Aorta (tissue), 5 donors: ENCODE results near the gene ID2. TPM values are rescaled to one million over a fixed set of nuclear protein-coding genes. Genes with fewer than 3 reads are reported as not detected.
A peak's percentile ranks its signal among the peaks of the same experiment; 100 is the strongest.

ENCODE experiments used
- ATAC-seq: fragments of 200-7000 bp; cut with Tn5 transposase; one replicate; pipeline ENCODE4 v1.9.1; 2022; ENCODE audit warnings: moderate library complexity; ENCODE audit not compliant: low FRiP score
- DNase-seq, 2 donors: peaks; one replicate each; pipeline ENCODE4 v3.0.0-alpha.2; 2020
- H3K27ac ChIP-seq, 2 donors: one replicate each; pipeline ENCODE4 v1.5.1; 2013; ENCODE audit warnings: low read length in 2 of 2, mild to moderate bottlenecking in 2 of 2, moderate library complexity in 2 of 2, control low read depth in 1 of 2, inconsistent platforms in 1 of 2, low read depth in 1 of 2
- H3K27me3 ChIP-seq, 2 donors: one replicate each; pipeline ENCODE4 v1.6.1; 2013; ENCODE audit warnings: control low read depth in 1 of 2, low read length in 1 of 2, mild to moderate bottlenecking in 1 of 2, moderate library complexity in 1 of 2; ENCODE audit not compliant: insufficient read depth in 2 of 2, control insufficient read depth in 1 of 2
- H3K36me3 ChIP-seq, 2 donors: one replicate each; pipeline ENCODE4 v1.6.1; 2013; ENCODE audit warnings: control low read depth in 1 of 2, low read length in 1 of 2, mild to moderate bottlenecking in 1 of 2; ENCODE audit not compliant: insufficient read depth in 2 of 2, control insufficient read depth in 1 of 2
- H3K4me1 ChIP-seq, 2 donors: one replicate each; pipeline ENCODE4 v1.6.1; 2013; ENCODE audit warnings: low read length in 2 of 2, control low read depth in 1 of 2, mild to moderate bottlenecking in 1 of 2, moderate library complexity in 1 of 2; ENCODE audit not compliant: insufficient read depth in 2 of 2, control insufficient read depth in 1 of 2
- H3K4me3 ChIP-seq, 2 donors: one replicate each; pipeline ENCODE4 v1.5.1; 2013; ENCODE audit warnings: low read length in 2 of 2, control low read depth in 1 of 2, mild to moderate bottlenecking in 1 of 2
- H3K9me3 ChIP-seq: one replicate; pipeline ENCODE4 v1.6.1; 2013; ENCODE audit warnings: mild to moderate bottlenecking, low read length; ENCODE audit not compliant: control insufficient read depth
- WGBS, 2 donors: extraction: QIAGEN DNeasy Blood & Tissue Kit; methylation state at CpG; one replicate each; pipeline ENCODE4 v1.1.7; 2013; 5-methylcytosine and 5-hydroxymethylcytosine counted together
- intact Hi-C, 2 donors: fragments of 100-400 bp; cut with DNase I; formaldehyde crosslinking; loops; one replicate each; pipeline versions ENCODE4 v1.14.2 to v1.15.0; 2022
- polyA plus RNA-seq, 2 donors: library from polyadenylated mRNA; stranded (reverse); fragments of 200-250 nt; gene quantifications; one replicate each; pipeline ENCODE4 v1.2.3, GENCODE V29; 2013
- total RNA-seq, 2 donors: library from RNA; stranded (reverse); fragmentation: NEBNext Ultra II Directional; extraction: Animal tissue kit (Norgen Biotek cat#: 25700); gene quantifications; one replicate each; pipeline ENCODE4 v1.2.1, GENCODE V29; 2021
- donor health status: healthy with polysubstance abuse.
- donor health status: Bipolar disorder and iron deficiency.
- donor health status: DM: no; HTN: no; CAD: no.
- donor health status: DM: no; HTN: no; CAD: no.
- donor health status: DM: yes; HTN: yes; CAD: no.

The ID2 gene
- total and polyA plus RNA-seq, 4 donors: 159 to 322 (median 203) TPM

GRCh38 chr2:8684540-8684877 is 2.7 kb downstream of the ID2 start:
- Histone ChIP-seq H3K27ac (peak overlapping the region; percentile 2 to 52), H3K9me3 (no peaks in the 10 kb centered on the region), H3K4me3 (peak overlapping the region; percentile 56 to 85), H3K36me3 (no peaks in the 10 kb centered on the region), H3K4me1 (no peaks in the 10 kb centered on the region), H3K27me3 (peaks cover 0 to 2% of the 10 kb centered on the region in 2 donors)
- intact Hi-C loops: loop anchor here (2.0 to 10.0 kb wide), 7 partner anchors 430 to 1590 kb away; no protein-coding TSS in a partner anchor
- 1 to 2% methylated on average over 3 of the region's 3 CpGs for WGBS, 2 donors
- DNase-seq (no peak), ATAC-seq (no peak)

GRCh38 chr2:8684878-8685696 is 3.2 kb downstream of the ID2 start:
- H3K36me3 ChIP-seq: no peaks in the 10 kb centered on the region
- H3K4me1 ChIP-seq: no peaks in the 10 kb centered on the region
- peak overlapping the region; percentile 56 to 85 for H3K4me3 ChIP-seq
- intact Hi-C loops: loop anchor here (2.0 to 10.0 kb wide), 10 partner anchors 77 to 1590 kb away; no protein-coding TSS in a partner anchor
- peaks cover 0 to 2% of the 10 kb centered on the region in 2 donors for H3K27me3 ChIP-seq
- H3K9me3 ChIP-seq: no peaks in the 10 kb centered on the region
- 0 to 1% methylated on average over 66 to 87 of the region's 87 CpGs for WGBS, 2 donors
- DNase-seq (peak; percentile 83 to 91), ATAC-seq (peak; percentile 2)
- H3K27ac ChIP-seq: peak overlapping the region; percentile 0 to 2

GRCh38 chr2:8685697-8686358 is 4.0 kb downstream of the ID2 start:
- no peaks in the 10 kb centered on the region for H3K9me3 ChIP-seq
- H3K4me1 ChIP-seq: no peaks in the 10 kb centered on the region
- peak overlapping the region; percentile 56 to 85 for H3K4me3 ChIP-seq
- peaks cover 0 to 2% of the 10 kb centered on the region in 2 donors for H3K27me3 ChIP-seq
- H3K27ac ChIP-seq: peak overlapping the region in 1 of 2 donors; percentile 0
- DNase-seq: peak; percentile 79 to 93
- peak; percentile 69 for ATAC-seq
- H3K36me3 ChIP-seq: no peaks in the 10 kb centered on the region
- intact Hi-C loops: loop anchor here (2.0 to 10.0 kb wide), 8 partner anchors 76 to 1591 kb away; no protein-coding TSS in a partner anchor
- 0% methylated on average over 49 to 50 of the region's 50 CpGs for WGBS, 2 donors

- Histone ChIP-seq H3K4me3 (no peak overlapping the region), H3K27me3 (no peaks in the 10 kb centered on the region), H3K36me3 (no peaks in the 10 kb centered on the region), H3K9me3 (no peaks in the 10 kb centered on the region), H3K27ac (no peak overlapping the region), H3K4me1 (peaks cover 0 to 2% of the 10 kb centered on the region in 2 donors)
- ATAC-seq (no peak), DNase-seq (no peak)
- intact Hi-C loops: loop anchor here in 1 of 2 donors (10.0 kb wide), 1 partner anchor 1487 kb away; no protein-coding TSS in a partner anchor
- 90 to 93% methylated on average over 9 of the region's 9 CpGs for WGBS, 2 donors
Observed at GRCh38 chr2:8691859-8692437, 10.1 kb downstream of the ID2 start.

GRCh38 chr2:8692783-8693156 is 10.9 kb downstream of the ID2 start:
- Histone ChIP-seq H3K9me3 (no peaks in the 10 kb centered on the region), H3K36me3 (no peaks in the 10 kb centered on the region), H3K4me3 (no peak overlapping the region), H3K27ac (no peak overlapping the region), H3K27me3 (no peaks in the 10 kb centered on the region), H3K4me1 (peaks cover 0 to 2% of the 10 kb centered on the region in 2 donors)
- DNase-seq: no peak
- intact Hi-C loops: loop anchor here in 1 of 2 donors (10.0 kb wide), 1 partner anchor 1488 kb away; no protein-coding TSS in a partner anchor
- ATAC-seq: no peak
- 51 to 58% methylated on average over 7 of the region's 7 CpGs for WGBS, 2 donors

- ATAC-seq: peak; percentile 83
- intact Hi-C loops: loop anchor here in 1 of 2 donors (10.0 kb wide), 1 partner anchor 1488 kb away; no protein-coding TSS in a partner anchor
- WGBS, 2 donors: 26 to 41% methylated on average over 20 to 30 of the region's 30 CpGs
- Histone ChIP-seq H3K4me3 (no peak overlapping the region), H3K27me3 (no peaks in the 10 kb centered on the region), H3K27ac (no peak overlapping the region), H3K36me3 (no peaks in the 10 kb centered on the region), H3K4me1 (peaks cover 0 to 2% of the 10 kb centered on the region in 2 donors), H3K9me3 (no peaks in the 10 kb centered on the region)
- DNase-seq: peak; percentile 62 to 84
Observed at GRCh38 chr2:8693157-8693821, 11.4 kb downstream of the ID2 start.

GRCh38 chr2:8694737-8695136 is 12.9 kb downstream of the ID2 start:
- intact Hi-C loops: loop anchor here in 1 of 2 donors (10.0 kb wide), 1 partner anchor 1490 kb away; no protein-coding TSS in a partner anchor
- 88 to 92% methylated on average over 8 of the region's 8 CpGs for WGBS, 2 donors
- H3K4me1 ChIP-seq: peaks cover 0 to 2% of the 10 kb centered on the region in 2 donors
- no peak overlapping the region for H3K27ac ChIP-seq
- ATAC-seq (no peak), DNase-seq (no peak)
- H3K36me3 ChIP-seq: no peaks in the 10 kb centered on the region
- H3K9me3 ChIP-seq: no peaks in the 10 kb centered on the region
- H3K27me3 ChIP-seq: no peaks in the 10 kb centered on the region
- no peak overlapping the region for H3K4me3 ChIP-seq

- ATAC-seq (no peak), DNase-seq (no peak)
- intact Hi-C loops: loop anchor here in 1 of 2 donors (10.0 kb wide), 1 partner anchor 1492 kb away; no protein-coding TSS in a partner anchor
- Histone ChIP-seq H3K36me3 (no peaks in the 10 kb centered on the region), H3K4me3 (no peak overlapping the region), H3K9me3 (no peaks in the 10 kb centered on the region), H3K4me1 (no peaks in the 10 kb centered on the region), H3K27ac (no peak overlapping the region), H3K27me3 (no peaks in the 10 kb centered on the region)
- 86 to 92% methylated on average over 5 of the region's 5 CpGs for WGBS, 2 donors
Observed at GRCh38 chr2:8697190-8697589, 15.3 kb downstream of the ID2 start.
